GM13976 (cell line): ENCODE results near the gene H1-8.

Experiments used
- DNase-seq: peaks from one replicate; pipeline ENCODE4 v3.0.0; 2012; ENCODE audit warnings: low spot score
- in situ Hi-C: fragments of 300-500 bp; cut with MboI; formaldehyde crosslinking; loops from one replicate; pipeline ENCODE4 v1.12.0; 2022; ENCODE audit warnings: low sequenced_read_pairs, mixed read lengths, inconsistent platforms; ENCODE audit not compliant: unreplicated experiment
- TF ChIP-seq, protein P1 (sequence below): IDR thresholded peaks from 2 replicates; pipeline ENCODE4 v1.5.1; 2012; ENCODE audit warnings: borderline replicate concordance, mild to moderate bottlenecking; ENCODE audit not compliant: insufficient read depth; ENCODE audit errors: extremely low read depth, missing control alignments, control extremely low read depth

Gene H1-8

DNA sequence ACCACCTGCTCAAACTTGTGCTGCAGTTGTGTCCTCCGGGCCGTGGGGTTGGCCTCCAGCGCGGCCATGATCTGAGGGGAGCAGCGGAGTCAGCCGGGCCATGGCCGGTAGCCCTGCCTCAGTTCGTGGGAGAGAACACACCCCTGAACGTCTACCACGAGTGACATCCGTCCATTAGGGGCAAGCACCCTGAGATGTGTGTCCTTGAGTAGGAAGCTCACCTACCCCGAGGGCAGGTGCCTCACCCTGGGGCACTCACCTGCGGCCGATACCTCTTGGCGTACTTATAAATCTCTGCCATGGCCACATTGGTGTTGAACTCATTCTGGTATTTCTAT lies 13.4 kb downstream of the H1-8 start:
- in situ Hi-C loops: no loop called here

DNA sequence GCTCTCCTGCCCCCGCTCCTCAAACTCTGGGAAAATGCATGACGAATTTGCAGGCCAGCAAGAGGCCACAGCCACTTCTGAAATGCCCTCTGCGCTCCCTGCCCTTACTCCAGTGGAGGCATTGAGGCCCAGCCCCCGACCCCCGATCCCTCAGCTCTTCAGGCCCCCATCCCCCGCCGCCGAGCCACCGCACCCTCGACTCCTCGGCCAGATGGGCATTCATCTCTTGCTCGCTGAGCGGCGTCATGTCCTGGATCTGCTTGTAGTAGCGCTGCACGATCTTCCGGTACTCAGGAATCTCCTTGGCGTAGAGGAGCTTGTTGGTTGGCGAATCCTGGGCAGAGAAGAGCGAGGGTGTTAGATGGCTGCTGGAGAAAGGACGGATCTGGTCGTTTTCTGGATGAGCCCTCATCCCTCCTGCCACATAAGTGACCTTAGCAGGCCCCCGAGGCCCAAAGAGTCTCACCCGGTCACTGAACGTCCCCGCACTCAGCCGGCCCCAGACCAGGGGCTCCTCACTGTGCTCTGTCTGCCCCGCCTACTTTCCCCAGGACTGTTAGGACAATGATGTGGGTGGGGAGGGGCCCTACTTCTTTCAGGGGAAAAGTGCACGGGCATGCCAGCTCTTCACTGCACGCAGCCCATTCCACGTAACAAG lies 14.0 kb downstream of the H1-8 start:
- DNase-seq: no peak
- TF ChIP-seq, protein P1, sequence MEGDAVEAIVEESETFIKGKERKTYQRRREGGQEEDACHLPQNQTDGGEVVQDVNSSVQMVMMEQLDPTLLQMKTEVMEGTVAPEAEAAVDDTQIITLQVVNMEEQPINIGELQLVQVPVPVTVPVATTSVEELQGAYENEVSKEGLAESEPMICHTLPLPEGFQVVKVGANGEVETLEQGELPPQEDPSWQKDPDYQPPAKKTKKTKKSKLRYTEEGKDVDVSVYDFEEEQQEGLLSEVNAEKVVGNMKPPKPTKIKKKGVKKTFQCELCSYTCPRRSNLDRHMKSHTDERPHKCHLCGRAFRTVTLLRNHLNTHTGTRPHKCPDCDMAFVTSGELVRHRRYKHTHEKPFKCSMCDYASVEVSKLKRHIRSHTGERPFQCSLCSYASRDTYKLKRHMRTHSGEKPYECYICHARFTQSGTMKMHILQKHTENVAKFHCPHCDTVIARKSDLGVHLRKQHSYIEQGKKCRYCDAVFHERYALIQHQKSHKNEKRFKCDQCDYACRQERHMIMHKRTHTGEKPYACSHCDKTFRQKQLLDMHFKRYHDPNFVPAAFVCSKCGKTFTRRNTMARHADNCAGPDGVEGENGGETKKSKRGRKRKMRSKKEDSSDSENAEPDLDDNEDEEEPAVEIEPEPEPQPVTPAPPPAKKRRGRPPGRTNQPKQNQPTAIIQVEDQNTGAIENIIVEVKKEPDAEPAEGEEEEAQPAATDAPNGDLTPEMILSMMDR: no peak
- in situ Hi-C loops: no loop called here

More for the DNA sequence above, 13.4 kb downstream of the H1-8 start:
- TF ChIP-seq, protein P1: no peak
- no peak for DNase-seq

DNA sequence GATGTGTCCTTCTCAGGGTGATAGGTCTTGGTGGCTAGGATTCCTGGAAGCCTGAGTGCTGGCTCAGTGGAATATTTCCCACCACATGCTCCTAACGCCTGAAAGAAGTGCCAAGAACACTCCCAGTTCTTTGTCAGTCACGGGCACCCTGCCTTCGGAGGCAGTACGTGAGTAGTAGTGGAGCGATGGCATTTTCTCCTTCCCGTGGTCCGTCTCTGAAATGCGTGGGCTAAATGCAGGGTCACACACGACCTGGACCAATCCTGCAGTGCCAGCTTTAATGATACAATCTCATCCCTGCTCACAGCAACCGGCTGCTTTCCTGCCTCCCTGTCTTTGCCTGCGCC lies 14.5 kb downstream of the H1-8 start:
- TF ChIP-seq, protein P1: no peak
- in situ Hi-C loops: no loop called here
- no peak for DNase-seq

DNA sequence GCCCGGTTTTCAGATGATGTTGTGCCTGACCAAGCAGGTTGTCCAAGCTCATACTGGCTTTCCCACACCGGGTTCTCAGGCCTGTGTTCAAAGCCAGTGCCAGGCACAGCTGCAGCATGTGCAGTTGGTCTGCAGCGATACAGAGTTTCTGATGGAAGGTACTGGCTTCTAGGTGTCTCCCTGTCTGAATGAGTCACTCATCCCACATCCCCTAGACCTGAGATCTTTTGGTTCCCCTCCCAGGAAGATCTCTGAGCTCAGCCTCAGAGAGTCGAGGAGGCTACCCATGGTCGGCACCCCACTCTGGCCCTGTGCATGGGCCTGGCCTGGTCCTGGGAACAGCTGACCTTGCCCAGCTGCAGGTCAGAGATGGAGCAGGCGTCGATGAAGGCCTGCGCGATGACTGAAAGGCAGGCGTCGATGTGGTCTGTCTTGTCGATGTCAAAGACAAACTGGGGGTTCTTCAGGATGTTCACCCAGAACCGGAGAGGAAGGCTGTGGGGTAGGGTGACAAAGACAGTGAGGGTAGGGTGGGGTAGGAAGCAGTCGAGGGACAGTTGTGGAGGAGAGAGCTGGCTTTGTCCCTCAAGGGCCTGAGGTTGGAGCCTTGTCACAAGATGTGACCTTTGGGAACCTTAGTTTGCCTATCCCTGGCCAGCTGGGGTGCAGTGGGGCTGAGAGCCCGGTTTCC lies 15.3 kb downstream of the H1-8 start:
- TF ChIP-seq, protein P1: no peak
- in situ Hi-C loops: no loop called here
- no peak for DNase-seq

DNA sequence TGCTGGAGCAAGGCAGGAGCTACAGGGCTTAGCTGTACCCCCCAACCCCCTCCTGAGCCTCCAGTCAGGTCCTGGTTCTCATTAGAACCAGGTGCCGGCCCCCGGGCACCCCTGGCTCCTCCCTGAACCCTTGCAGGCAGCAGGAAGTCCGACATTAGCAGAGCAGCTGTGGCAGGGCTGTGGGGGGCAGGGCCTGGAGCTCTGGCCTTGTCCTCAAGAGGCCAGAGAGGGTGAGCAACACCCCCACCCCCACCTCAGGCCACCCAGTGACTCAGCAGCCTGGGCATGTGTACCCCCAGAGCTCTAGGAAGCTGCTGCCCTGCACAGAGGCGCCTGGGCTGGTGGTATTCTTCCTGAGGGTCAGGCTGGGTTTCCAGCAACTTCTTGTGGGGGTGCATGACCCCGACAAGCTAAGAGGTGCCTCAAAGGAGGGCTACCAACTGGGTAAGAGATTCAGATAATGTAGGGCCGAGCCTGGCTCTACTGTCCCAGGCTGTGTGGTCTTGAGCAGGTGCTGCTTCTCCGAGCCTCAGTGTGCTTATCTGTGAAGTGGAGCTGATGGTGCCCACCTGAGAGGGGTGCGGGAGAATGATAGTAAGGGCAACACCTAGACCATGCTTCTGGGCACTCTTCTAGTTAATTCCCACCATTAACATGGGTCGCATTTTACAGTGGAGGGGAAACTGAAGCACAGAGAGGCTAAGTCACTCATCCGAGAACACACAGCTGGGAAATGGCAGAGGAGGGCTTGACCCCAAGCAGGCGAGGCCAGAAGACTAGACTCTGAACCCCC lies 16.0 kb downstream of the H1-8 start:
- in situ Hi-C loops: no loop called here
- no peak for DNase-seq
- TF ChIP-seq, protein P1: no peak

DNA sequence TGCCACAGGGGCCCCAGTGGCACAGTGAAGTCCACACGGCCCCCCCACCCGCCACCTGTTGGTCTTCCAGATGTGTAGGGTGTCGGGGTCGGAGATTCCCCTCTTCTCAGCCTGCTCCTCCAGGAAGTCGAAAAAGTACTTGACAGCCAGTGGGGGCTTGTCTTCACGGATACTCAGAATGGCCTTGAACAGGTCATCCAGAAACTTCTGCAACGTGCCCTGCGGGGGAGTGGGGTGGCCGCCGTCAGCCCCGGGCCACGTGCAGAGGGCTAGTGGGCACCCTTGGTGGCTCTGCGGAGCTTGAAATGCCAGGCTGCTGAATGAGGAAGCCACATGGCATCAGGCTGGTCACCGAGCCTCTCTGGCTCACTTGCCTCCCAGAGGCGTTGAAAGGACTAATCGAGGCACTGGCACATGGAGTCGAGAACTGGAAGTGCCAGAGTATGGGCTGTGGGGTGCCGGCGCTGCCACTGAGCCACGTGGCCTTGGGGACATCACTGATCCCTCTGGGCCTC lies 16.6 kb downstream of the H1-8 start:
- DNase-seq: no peak
- TF ChIP-seq, protein P1: no peak
- in situ Hi-C loops: no loop called here
